NB4 (cell line): Measurements from ENCODE around the gene RAN.

Experiments used
- CTCF ChIP-seq: IDR thresholded peaks from one replicate; pipeline ENCODE4 v1.5.1; 2012; ENCODE audit warnings: low read depth, low read length
- MAX ChIP-seq: IDR thresholded peaks from 2 replicates; pipeline ENCODE4 v1.6.1; 2011; ENCODE audit warnings: low read depth, low read length
- MYC ChIP-seq: IDR thresholded peaks from 2 replicates; pipeline ENCODE4 v1.6.1; 2011; ENCODE audit warnings: low read depth, low read length
- POLR2A ChIP-seq: IDR thresholded peaks from 2 replicates; pipeline ENCODE4 v1.6.1; 2011; ENCODE audit warnings: mild to moderate bottlenecking; ENCODE audit not compliant: insufficient read length; ENCODE audit errors: extremely low read depth

GRCh38 chr12:130831246-130831645, 40.6 kb upstream of the RAN start:
- no peak for TF ChIP-seq CTCF
- no peak for TF ChIP-seq POLR2A
- no peak for TF ChIP-seq MAX
- TF ChIP-seq MYC, result no peak
